HG03060 (cell line): ENCODE measurements around the gene DAP.
"Not testable (repeated sequence)": the region's sequence is repeated elsewhere in the genome, so short reads cannot be mapped to it uniquely, and the experiment has no call there.

Experiments
- ATAC-seq: cut with Tn5 transposase; IDR thresholded peaks from one replicate; pipeline ENCODE4 v1.9.1; 2021; ENCODE audit warnings: low read depth, moderate number of reproducible peaks; ENCODE audit not compliant: unreplicated experiment

The DAP gene

DNA sequence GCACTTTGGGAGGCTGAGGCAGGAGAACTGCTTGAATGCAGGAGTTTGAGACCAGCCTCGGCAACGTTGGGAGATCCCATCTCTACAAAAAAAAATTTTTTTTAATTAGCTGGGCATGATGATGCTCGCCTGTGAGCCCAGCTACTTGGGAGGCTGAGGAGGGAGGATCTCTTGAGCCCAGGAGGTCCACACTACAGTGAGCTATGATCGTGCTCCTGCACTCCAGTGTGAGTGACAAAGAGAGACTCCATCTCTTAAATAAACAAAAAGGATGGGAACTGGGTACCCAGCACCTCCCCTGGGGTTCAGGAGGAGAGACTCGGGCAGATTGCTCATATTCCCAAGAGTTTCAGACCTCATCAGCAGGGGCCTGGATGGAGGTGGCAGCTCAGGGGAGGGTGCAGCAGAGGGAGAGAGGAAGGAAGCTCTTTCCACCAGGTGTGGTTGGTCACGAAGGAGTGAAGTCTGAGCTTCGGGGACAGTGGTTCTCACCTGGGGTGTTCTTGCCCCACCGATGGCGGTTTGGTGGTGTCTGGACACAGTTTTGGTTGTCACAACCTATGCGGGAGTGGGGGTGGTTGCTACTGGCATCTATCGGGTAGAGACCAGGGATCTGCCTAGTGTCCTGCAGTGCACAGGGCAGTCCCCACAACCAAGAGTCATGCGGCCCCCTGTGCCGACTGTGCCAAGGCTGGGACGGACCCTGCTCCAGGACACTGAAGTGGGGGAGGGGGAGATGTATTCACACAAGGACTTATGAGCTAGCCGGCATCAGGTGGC is 124.5 kb downstream of the DAP start:
- no peak for ATAC-seq

DNA sequence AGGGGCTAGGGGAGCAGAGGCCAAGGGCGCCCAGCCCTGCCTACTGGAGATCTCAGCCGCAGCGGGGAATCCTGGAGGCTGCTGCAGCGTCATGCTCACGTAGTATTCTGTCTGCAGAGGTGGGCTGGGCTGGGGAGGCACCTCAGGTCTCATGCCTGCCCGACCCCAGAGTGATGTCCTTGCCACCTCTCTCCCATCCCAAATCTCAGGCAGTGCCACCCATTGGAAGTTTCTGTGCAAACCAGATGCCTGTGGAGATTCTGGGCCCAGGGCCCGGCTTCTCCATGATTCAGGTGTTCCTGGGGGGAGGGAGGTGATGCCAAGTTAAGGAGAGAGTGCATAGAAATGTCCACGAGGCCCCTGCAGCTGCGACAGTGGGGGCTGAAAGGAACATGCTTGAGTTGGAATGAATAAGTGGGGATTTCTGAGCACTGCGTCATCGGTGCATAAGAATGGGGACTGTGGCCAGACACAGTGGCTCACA is 125.1 kb downstream of the DAP start:
- no peak for ATAC-seq

- ATAC-seq: peak; percentile 64
Measured at GRCh38 chr5:10635257-10635866, 125.7 kb downstream of the DAP start.

DNA sequence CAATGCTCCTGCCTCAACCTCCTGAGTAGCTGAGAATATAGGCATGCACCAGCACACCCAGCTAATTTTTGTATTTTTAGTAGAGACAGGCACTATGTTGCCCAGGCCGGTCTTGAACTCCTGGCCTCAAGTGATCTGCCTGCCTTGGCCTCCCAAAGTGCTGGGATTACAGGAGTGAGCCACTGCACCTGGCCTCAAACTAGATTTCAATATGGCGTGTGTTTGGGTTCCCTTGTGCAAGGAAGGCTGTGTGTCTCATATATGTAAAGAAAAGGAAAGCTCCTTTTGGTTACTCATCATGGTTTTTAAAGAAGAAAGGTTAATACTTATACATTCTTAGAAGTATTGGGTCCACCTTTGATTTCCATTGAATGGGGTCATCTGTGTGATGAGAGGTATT is 126.5 kb downstream of the DAP start:
- ATAC-seq: no peak

- ATAC-seq: no peak
Measured at GRCh38 chr5:10634050-10634449, 127.0 kb downstream of the DAP start.

DNA sequence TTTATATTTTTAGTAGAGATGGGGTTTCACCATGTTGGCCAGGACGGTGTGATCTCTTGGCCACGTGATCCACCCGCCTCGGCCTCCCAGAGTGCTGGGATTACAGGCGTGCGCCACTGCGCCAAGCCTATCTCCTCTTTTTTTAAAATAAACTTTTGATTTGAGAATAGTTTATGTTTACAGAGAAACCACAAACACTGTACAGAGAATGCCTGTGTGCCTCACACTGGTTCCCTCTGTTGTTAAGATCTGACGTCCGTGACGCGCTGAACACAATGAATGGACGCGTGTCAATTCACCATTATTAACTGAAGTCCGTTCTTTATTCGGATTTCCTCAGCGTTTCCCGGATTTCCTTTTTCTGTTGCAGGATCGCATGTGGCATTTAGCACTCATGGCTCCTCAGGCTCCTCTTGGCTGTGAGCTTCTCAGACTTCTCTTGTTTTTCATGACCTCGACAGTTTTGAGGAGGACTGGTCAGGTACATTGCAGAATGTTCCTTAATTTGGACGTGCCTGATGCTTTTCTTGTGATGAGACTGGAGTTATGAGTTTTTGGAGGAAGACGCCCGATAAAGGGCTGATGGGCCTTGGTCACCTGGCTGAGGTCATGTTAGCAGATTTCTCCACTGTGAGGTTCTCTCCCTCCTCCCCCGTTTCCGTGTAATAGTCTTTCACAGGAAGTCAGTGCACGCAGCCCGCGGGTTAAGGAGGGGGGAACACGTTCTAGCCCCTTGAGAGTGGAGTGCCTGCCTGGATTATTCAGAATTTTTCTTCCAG is 127.6 kb downstream of the DAP start:
- ATAC-seq: no peak

DNA sequence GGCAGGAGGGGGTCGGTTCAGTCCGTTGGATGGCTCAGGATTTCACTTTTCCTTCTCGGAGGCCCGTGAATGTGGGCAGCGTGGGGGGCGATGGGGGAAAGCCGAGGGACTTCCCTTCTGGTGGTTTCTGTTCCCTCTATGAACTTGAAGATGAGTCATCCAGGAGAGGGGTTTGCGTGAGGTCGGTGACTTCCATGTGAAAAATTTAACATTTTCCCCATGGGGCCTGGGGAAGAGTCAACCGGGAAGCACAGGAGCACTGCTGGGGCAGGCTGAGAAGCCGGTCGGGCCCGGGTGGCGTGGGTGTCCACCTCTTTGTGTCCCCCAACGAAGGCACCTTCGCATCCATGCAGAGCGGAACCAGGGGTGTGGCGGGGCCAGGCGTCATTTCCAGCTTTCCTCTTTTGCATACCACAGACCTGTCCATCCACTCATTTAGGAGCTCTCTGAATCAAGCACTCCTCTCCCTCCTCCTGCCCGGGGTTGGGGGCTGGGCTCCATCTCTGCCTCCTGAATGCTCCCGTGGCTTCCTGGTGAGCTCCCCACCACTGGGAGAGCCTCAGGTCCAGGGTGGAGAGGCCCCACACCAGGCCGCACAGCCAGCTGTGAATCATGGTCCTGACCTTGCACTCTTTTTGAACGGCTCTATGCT is 128.8 kb downstream of the DAP start:
- peak; percentile 28 for ATAC-seq

- peak; percentile 1 for ATAC-seq
Measured at GRCh38 chr5:10631316-10631996, 129.6 kb downstream of the DAP start.

GRCh38 chr5:10630744-10631143 is 130.3 kb downstream of the DAP start:
- not testable (repeated sequence) for ATAC-seq

- no peak for ATAC-seq
Measured at GRCh38 chr5:10630126-10630525, 130.9 kb downstream of the DAP start.

DNA sequence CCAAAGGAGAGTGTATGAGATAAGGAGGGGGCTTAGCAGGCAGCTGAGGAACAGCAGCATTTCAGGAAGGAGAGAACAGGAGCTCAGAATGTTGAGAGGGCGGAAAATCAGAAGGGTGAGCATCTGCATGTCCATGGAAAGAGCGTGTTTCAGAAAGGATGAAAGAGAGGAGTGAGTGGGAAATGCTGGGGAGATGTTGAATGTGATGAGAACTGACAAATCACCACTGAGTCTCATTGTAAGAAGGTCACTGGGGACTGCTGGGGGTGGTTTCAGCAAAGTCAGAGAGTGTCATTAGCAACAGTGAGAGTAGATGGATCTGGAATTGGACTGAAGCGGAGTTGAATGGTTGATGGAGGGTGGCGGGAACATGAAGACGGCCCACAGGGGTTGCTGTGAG is 131.4 kb downstream of the DAP start:
- no peak for ATAC-seq
